GM19452 (cell line): ENCODE measurements around the gene KLHL7.
"Not testable (repeated sequence)": the region's sequence is repeated elsewhere in the genome, so short reads cannot be mapped to it uniquely, and the experiment has no call there.

Source experiments
- ATAC-seq: cut with Tn5 transposase; IDR thresholded peaks from one replicate; pipeline ENCODE4 v1.9.1; 2021; ENCODE audit not compliant: unreplicated experiment

KLHL7 gene

GRCh38 chr7:23212395-23212794 lies 106.8 kb downstream of the KLHL7 start:
- no peak for ATAC-seq

DNA sequence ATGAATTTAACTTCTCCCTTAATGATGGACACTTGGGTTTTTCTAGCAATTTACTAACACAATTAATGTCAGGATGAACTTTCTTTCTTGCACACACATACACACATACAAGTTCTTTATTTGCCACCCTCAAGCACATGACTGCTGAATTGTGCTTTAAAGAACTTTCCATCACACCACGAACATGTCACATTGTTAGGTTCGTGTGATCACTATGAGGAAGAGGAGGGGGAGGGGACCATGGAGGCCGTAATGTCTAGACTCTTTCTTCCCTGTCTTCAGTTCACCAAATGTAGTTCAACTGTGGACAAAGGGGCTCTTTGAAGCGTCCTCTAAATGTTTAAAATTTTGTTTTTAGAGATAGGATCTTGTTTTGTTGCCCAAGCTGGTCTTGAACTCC lies 107.3 kb downstream of the KLHL7 start:
- ATAC-seq = no peak

GRCh38 chr7:23213755-23214154 lies 108.2 kb downstream of the KLHL7 start:
- no peak for ATAC-seq

DNA sequence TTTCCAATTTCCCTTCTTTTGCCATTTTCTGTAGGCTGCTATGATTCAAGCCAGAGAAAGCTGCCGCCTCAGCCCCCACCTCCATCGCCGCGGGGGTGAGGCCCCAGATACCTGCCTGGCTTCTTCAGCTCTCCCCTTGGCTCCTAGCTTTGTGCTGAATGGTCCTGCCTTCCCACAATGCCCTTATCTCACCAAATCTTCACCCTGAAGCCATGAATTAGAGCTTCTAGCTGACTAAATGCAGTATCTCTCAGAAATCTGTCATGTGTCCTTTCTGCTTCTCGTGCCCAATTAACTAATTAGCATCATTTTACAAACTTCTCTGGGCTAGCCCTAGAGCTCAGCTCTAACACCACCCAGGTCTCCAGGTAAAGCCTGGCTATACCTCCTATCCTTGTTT lies 108.8 kb downstream of the KLHL7 start:
- no peak for ATAC-seq

DNA sequence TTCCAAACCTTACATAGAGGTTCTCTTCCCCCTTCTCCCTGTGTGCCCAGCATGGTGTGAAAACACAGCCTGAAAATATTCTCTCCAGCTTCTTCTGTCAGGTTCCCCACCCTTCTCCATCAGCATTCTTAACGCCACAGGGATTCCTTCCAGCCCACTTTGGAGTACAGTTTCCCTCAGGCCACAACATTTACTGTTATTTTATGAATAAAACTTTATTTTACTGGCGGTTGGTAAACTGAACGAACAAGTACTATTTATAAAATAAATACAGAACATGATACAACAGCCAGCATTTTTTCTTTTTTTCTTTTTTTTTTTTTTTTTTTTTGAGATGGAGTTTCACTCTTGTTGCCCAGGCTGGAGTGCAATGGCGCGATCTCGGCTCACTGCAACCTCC lies 109.4 kb downstream of the KLHL7 start:
- no peak for ATAC-seq

DNA sequence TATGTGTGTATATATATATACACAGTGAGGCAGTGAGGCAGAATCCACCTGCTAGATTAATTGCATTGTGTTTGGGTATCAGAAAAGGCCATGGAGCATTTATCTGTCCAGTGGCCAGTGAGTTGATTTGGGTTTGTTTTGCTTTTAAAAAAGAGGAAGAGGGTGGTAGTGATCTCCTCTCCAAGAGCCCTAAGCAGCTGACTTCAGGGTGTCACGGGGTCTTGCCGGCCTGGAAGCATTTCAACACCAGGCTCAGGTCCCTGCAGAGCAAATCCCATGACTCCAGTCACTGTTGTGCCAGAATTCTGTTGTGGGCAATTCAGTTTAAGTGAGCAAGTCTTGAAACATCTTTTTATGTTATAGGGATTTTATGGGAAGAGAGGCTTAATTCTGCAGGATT lies 110.4 kb downstream of the KLHL7 start:
- no peak for ATAC-seq

- no peak for ATAC-seq
These were observed 112.6 kb downstream of the KLHL7 start for GRCh38 chr7:23218196-23218595.

DNA sequence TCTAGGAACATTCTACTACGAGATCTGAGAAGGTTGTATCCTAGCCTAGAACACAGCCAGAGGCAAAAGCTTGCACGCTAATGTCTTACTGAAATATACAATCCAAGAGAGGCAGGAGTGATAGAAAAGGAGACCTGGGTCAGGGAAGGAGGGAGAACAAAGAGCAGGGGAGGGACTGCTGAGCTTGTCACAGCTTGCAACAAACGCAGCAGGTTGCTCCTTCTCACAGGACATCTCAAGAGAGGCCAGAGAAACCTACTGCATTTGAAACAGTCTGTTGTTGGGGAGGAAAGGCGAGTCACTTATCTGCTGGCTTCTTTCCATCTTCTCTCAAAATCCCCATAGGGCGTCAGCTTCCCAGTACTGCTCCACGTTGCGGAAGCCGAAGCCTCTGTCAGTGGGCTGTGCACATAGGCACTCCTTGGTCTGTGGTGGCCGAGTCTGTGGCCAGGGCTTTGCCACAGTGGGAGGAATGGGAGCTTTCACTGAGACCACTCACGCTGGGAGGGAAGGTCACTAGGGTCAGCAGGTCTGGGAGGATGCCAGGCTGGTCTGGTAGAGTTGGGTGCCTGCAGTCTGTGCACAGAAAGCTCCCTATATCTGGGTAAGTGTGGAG lies 115.2 kb downstream of the KLHL7 start:
- no peak for ATAC-seq

- no peak for ATAC-seq
These were observed 117.0 kb downstream of the KLHL7 start for GRCh38 chr7:23222439-23223030.

DNA sequence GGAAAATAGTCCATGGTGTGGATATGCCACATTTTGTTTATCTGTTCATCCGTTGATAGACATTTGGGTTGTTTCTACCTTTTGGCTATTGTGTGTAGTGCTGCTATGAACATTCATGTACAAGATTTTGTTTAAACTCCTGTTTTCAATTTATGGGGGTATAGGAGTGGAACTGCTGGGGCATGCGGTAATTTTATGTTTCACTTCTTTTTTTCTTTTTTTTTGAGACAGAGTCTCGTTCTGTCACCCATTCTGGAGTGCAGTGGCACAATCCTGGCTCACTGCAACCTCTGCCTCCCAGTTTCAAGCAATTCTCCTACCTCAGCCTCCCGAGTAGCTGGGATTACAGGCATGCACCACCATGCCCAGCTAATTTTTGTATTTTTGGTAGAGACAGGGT lies 118.8 kb downstream of the KLHL7 start:
- ATAC-seq = not testable (repeated sequence)

- ATAC-seq = no peak
These were observed 121.4 kb downstream of the KLHL7 start for GRCh38 chr7:23226844-23227450.
